Right renal pelvis (tissue), 4 donors: ENCODE measurements around the gene CEP44. TPM values are rescaled to one million over a fixed set of nuclear protein-coding genes. Genes with fewer than 3 reads are reported as not detected.
"Not testable (repeated sequence)": the region's sequence is repeated elsewhere in the genome, so short reads cannot be mapped to it uniquely, and the experiment has no call there.

ENCODE experiments used
- DNase-seq, 4 donors: peaks; one replicate each; pipeline ENCODE4 v3.0.0-alpha.2; 2013; ENCODE audit warnings: low read depth in 4 of 4, low spot score in 3 of 4, missing footprints in 1 of 4
- polyA plus RNA-seq, 4 donors: library from polyadenylated mRNA; unstranded; fragments of 120-200 nt; gene quantifications; one replicate each; pipeline ENCODE4 v1.2.1, GENCODE V29; 2013; ENCODE audit not compliant: insufficient read length in 4 of 4

Gene CEP44
- polyA plus RNA-seq, 4 donors: 17.7 to 26.0 (median 20.9) TPM

DNA sequence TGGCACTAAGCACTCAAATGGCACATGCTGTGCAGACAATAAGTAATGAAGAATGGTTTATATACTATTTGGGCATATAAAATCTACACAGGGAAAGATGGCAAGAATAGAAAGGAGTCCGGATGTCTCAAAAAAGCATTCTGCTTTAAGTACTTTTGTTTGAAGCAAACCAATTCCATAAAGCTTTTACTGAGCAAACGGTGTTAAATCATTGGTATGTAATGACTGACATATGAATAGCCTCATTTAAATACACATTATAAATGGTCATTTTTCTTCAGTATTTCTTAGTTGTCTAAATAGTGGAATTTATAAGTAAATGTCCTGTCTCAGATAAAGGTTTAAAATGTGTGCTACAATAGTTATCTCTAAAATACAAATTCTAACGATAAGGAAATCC is 6.3 kb upstream of the CEP44 start:
- no peak for DNase-seq

DNA sequence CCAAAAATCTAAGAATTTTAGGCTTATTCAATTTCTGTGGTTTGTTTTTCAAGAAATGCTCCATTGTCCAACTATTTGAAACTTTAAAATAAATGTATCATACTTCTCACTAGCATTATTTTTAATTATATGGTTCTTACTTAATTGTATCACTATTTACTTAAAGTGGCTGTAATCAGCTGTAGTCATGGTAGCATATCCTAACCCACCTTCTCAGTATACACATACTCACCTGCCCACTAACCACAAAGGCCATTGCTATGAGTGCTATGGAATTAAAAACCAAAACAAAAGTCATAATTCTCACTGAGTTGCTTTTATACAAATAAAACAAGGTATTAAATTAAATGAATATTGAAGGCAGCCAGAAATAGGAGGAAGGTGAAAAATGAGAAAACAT is 5.2 kb upstream of the CEP44 start:
- no peak for DNase-seq

- no peak for DNase-seq
These were observed 4.1 kb upstream of the CEP44 start for GRCh38 chr4:174279433-174280155.

DNA sequence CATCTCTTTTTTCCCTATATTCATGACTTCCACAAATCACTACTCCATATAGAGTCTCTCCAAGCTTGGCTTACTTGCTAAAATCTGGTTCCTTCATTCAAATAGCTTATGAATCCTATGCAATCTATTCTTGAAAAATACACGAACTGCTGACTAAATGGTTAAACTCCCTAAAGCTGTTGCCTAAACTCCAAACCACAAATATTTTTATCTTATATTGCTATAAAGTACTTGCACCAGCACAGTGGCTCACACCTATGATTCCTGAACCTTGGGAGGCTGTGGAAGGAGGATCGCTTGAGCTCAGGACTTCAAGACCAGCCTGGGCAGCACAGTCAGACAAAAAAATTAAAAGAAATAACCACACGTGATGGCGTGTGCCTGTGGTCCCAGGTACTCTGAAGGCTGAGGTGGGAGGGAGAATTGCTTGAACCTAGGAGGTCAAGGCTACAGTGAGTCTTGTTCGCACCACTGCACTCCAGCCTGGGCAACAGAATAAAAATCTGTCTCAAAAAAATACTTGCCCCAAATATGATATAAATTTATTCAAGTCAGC is 2.5 kb upstream of the CEP44 start:
- DNase-seq: no peak

GRCh38 chr4:174281901-174282300 is 1.8 kb upstream of the CEP44 start:
- no peak for DNase-seq

DNA sequence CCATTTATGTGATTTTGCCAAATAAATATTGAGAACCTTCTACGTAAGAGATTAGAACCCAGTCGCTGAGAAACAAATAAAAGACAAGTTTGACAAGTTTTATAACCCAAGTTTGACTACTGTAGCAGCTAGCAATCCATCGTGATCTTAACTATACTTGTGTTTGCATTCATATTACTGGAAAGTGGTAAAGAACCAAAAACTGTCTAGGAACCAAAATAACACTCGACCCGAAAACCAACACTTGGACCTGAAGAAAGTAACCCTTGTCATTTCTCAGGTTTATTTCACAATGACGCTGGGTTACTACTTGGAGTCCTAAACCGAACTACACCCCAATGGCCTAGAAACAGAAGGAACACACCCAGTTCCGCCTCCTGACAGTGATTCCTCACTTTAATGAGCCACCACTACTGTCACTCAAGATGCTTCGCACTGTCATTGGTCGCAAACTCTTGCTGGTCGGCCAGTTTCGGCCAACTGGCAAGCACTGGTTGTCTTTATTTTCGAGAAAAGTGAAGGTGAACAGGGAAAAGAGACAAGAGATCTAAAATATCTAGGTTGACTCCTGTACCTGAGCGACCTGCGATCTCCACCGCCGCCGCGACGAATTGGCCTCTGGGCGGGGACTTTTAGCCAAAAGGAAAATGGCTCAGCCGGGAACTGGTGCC is 740 bp upstream of the CEP44 start:
- DNase-seq: peak; percentile 70 to 81 (median 74)

- peak in 1 of 4 donors; percentile 5 for DNase-seq
These were observed 776 bp downstream of the CEP44 start for GRCh38 chr4:174284487-174284886.

GRCh38 chr4:174286870-174287269 is 3.2 kb downstream of the CEP44 start:
- no peak for DNase-seq

DNA sequence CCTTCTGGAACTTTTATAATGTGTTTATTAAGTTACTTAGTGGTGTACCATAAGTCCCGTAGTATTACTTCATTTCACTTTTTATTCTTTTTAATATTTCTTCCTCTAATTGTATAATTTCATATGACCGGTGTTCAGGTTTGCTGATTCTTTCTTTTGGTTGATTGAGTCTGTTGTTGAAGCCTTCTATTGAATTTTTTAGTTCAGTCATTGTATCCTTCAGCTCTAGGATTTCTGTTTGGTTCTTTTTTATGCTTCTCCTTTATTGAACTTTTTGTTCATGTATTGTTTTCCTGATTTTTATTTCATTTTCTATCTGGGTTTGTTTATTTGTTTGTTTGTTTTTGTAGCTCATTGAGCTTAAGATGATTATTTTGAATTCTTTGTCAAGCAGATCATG is 8.8 kb downstream of the CEP44 start:
- DNase-seq: no peak

DNA sequence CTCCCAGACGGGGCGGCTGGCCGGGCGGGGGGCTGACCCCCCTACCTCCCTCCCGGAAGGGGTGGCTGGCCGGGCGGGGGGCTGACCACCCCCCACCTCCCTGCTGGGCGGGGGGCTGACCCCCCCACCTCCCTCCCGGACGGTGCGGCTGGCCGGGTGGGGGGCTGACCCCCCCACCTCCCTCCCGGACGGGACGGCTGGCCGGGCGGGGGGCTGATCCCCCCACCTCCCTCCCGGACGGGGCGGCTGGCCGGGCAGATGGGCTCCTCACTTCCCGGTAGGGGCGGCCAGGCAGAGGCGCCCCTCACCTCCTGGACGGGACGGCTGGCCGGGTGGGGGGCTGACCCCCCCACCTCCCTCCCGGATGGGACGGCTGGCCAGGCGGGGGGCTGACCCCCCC is 10.9 kb downstream of the CEP44 start:
- DNase-seq: not testable (repeated sequence)

DNA sequence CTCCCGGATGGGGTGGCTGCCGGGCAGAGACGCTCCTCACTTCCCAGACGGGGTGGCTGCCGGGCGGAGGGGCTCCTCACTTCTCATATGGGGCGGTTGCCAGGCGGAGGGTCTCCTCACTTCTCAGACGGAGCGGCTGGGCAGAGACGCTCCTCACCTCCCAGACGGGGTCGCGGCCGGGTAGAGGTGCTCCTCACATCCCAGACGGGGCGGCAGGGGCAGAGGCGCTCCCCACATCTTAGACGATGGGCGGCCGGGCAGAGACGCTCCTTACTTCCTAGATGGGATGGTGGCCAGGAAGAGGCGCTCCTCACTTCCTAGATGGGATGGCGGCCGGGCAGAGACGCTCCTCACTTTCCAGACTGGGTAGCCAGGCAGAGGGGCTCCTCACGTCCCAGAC is 11.4 kb downstream of the CEP44 start:
- DNase-seq: not testable (repeated sequence)

DNA sequence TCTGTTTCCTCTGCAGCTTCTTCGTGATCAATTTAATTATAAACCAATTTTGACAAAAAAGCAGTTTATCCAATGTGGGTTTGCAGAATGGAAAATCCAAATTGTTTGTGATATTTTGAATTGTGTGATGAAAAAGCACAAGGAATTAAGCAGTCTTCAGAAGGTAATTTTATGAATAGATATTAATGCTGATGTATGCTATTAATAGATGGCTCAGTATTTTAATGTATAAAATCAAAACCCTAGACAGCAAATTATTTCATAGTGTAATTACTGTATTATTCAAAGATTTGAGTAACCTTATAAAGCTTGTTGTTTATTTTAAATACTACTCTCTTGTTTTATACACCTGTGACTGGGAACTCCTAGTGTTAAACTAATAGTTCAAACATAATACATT is 20.0 kb downstream of the CEP44 start:
- no peak for DNase-seq

DNA sequence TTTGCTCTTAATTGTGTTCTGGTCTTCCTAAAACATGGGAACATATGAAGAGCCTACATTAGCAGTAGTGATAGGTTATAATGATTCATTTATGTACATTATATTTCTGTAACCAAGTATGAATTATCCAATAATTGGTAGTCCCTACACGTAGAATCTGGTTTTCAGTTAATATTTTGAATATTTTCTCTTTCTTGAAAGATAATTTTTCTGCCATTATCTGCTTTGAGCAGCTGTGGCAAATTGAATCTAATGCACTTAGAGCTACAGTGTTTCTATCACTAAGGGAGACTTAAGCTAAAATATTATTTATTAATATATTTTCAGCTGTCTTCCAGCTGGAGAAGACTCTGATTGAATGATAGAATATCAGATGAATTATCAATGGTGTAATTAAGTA is 21.0 kb downstream of the CEP44 start:
- DNase-seq: no peak

- DNase-seq: no peak
These were observed 22.2 kb downstream of the CEP44 start for GRCh38 chr4:174305961-174306360.

- no peak for DNase-seq
These were observed 24.0 kb downstream of the CEP44 start for GRCh38 chr4:174307694-174308093.

GRCh38 chr4:174312993-174313392 is 29.3 kb downstream of the CEP44 start:
- no peak for DNase-seq

DNA sequence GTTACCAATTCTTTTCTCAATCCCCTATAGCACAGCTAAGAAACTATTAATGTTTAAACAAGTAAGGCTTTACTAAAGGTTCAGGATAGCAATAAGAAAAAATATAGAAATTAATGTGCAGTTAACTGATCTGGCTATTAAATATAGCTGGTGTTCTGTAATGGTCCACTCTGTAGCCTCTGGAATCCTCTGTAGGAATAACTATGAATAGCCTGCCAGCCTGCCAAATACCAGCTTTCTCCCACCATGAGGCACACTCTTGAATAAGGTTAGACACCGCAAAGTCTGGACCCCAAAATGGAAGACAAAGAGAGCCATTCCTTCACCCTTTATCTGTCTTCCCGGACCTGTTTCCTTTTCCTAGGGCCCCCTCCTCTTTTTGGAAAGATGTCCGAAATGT is 30.6 kb downstream of the CEP44 start:
- DNase-seq: no peak

- no peak for DNase-seq
These were observed 31.1 kb downstream of the CEP44 start for GRCh38 chr4:174314770-174315169.

GRCh38 chr4:174316546-174316945 is 32.8 kb downstream of the CEP44 start:
- DNase-seq: no peak

- no peak for DNase-seq
These were observed 33.2 kb downstream of the CEP44 start for GRCh38 chr4:174316954-174317353.

DNA sequence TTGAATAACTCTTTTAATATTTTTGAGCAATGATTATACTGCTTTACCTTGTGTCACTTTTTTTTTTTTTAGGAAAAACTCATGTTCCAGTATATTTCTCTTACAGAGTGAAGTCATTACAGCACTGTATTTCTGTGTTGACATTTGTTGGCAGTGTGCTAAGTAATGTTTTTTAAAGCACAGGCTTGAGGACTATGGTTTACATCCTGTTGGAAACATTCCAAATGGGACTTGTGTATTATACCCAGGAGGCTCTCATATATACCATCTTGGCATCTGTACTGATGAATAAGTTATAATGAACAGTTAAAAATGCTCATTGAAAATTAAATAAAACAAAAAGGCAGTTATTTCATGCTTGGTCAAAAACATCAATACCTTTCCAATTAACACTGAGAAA is 33.8 kb downstream of the CEP44 start:
- no peak for DNase-seq
